Measurements from ENCODE around the gene RBSN.

Gene RBSN

DNA sequence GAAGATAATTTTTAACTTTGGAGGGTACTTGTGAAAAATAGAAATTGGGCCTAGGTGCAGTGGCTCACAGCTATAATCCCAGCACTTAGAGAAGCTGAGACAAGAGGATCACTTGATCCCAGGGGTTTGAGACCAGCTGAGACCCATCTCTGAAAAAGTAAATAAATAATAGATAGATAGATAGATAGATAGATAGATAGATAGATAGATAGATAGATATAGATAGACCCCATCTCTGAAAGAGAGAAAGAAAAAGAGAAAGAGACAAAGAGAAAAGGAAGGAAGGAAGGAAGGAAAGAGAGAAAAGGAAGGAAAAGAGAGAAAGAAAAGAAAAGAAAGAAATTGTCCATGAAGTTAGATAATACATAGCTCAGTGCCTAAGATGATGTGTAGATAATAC is 69.3 kb downstream of the RBSN start:
- Histone ChIP-seq H3K27ac (ENCODE audit: insufficient read depth, low read depth, low read length, poor library complexity, severe bottlenecking) (no peak overlapping the region), H3K27me3 (ENCODE audit: control insufficient read depth, insufficient read depth, low read length, poor library complexity, severe bottlenecking) (no peaks in the 10 kb centered on the region), H3K36me3 (ENCODE audit: control insufficient read depth, insufficient read depth, low read length) (peaks cover 41% of the 10 kb centered on the region), H3K9me3 (ENCODE audit: control insufficient read depth, low read length) (no peaks in the 10 kb centered on the region), H3K4me3 (ENCODE audit: insufficient read depth, low read depth, low read length) (no peak overlapping the region), H3K4me1 (ENCODE audit: control insufficient read depth, insufficient read depth, low read length) (no peaks in the 10 kb centered on the region)

DNA sequence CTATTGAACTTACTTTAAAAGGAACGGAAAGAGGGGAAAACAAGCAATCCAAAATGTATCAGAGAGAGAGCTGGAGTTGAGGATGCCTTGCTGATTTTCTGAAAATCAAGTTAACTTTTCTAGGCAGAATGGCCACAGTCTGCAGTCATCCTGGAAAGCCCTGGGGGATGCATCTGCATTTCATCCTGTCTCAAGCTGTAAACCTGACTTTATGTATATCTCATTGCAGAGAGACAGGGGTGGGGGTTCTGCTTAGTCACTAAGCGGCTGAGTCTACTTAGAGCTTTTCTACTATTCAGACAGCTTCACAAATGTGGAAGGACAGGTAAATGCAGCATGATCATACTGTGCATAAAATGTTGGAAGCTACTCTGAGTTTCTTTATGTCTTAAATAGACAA is 75.2 kb downstream of the RBSN start:
- Histone ChIP-seq H3K27me3 (ENCODE audit: control insufficient read depth, insufficient read depth, low read length, poor library complexity, severe bottlenecking) (no peaks in the 10 kb centered on the region), H3K4me1 (ENCODE audit: control insufficient read depth, insufficient read depth, low read length) (no peaks in the 10 kb centered on the region), H3K9me3 (ENCODE audit: control insufficient read depth, low read length) (no peaks in the 10 kb centered on the region), H3K36me3 (ENCODE audit: control insufficient read depth, insufficient read depth, low read length) (peaks cover 64% of the 10 kb centered on the region), H3K27ac (ENCODE audit: insufficient read depth, low read depth, low read length, poor library complexity, severe bottlenecking) (no peak overlapping the region), H3K4me3 (ENCODE audit: insufficient read depth, low read depth, low read length) (no peak overlapping the region)
- 94 to 100% methylated on average over 2 of the region's 2 CpGs for WGBS, 2 experiments

DNA sequence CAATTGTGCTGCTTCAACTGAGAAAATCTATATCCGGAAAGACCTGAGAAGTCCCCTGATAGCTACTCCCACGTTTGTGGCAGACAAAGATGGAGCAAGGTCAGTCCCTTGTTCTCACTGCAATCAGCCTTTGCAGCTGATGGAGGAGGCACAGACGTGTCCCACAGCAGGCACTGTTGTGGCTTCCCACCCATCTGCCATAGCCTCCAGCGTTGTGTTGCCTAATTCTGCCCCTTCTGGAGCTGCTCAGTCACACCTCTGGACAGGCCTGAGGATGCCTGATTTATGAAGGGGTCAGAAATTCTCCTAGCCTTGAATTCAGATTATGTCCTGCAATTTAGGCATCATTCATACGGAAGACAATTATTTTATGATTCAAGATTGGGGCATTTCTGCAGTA is 75.7 kb downstream of the RBSN start:
- Histone ChIP-seq H3K4me3 (ENCODE audit: insufficient read depth, low read depth, low read length) (no peak overlapping the region), H3K27ac (ENCODE audit: insufficient read depth, low read depth, low read length, poor library complexity, severe bottlenecking) (no peak overlapping the region), H3K36me3 (ENCODE audit: control insufficient read depth, insufficient read depth, low read length) (peaks cover 60% of the 10 kb centered on the region), H3K27me3 (ENCODE audit: control insufficient read depth, insufficient read depth, low read length, poor library complexity, severe bottlenecking) (no peaks in the 10 kb centered on the region), H3K4me1 (ENCODE audit: control insufficient read depth, insufficient read depth, low read length) (no peaks in the 10 kb centered on the region), H3K9me3 (ENCODE audit: control insufficient read depth, low read length) (no peaks in the 10 kb centered on the region)
- 93% methylated on average over 5 of the region's 5 CpGs for whole genome bisulfite sequencing, 2 experiments

Measured in ectodermal cell (in vitro differentiated cells).